ENCODE data around the gene PLA2G2E.
A peak's percentile ranks its signal among the peaks of the same experiment; 100 is the strongest.

The PLA2G2E gene

GRCh38 chr1:19926296-19927129, 3.1 kb upstream of the PLA2G2E start:
- DNase-seq, result no peak

- DNase-seq, result no peak
Observed at GRCh38 chr1:19925342-19926070, 2.1 kb upstream of the PLA2G2E start.

GRCh38 chr1:19923953-19924346, 533 bp upstream of the PLA2G2E start:
- DNase-seq, result no peak

GRCh38 chr1:19922015-19922688, 1.3 kb downstream of the PLA2G2E start:
- no peak for DNase-seq

- no peak for DNase-seq
Observed at GRCh38 chr1:19921310-19921709, 2.1 kb downstream of the PLA2G2E start.

GRCh38 chr1:19920132-19920710, 3.2 kb downstream of the PLA2G2E start:
- no peak for DNase-seq

GRCh38 chr1:19918057-19918456, 5.4 kb downstream of the PLA2G2E start:
- DNase-seq, result peak; percentile 43 to 71 (median 69)

GRCh38 chr1:19910650-19911049, 12.8 kb downstream of the PLA2G2E start:
- no peak for DNase-seq

- no peak for DNase-seq
Observed at GRCh38 chr1:19909971-19910370, 13.4 kb downstream of the PLA2G2E start.

- DNase-seq, result no peak
Observed at GRCh38 chr1:19909392-19909791, 14.0 kb downstream of the PLA2G2E start.

- DNase-seq, result no peak
Observed at GRCh38 chr1:19907456-19907855, 16.0 kb downstream of the PLA2G2E start.

- no peak for DNase-seq
Observed at GRCh38 chr1:19903621-19904020, 19.8 kb downstream of the PLA2G2E start.

GRCh38 chr1:19901653-19902052, 21.8 kb downstream of the PLA2G2E start:
- DNase-seq, result no peak

- no peak for DNase-seq
Observed at GRCh38 chr1:19894218-19894617, 29.2 kb downstream of the PLA2G2E start.

GRCh38 chr1:19893687-19894086, 29.7 kb downstream of the PLA2G2E start:
- no peak for DNase-seq

GRCh38 chr1:19892628-19893168, 30.7 kb downstream of the PLA2G2E start:
- DNase-seq, result no peak

GRCh38 chr1:19892129-19892528, 31.3 kb downstream of the PLA2G2E start:
- DNase-seq, result no peak

- no peak for DNase-seq
Observed at GRCh38 chr1:19889656-19890055, 33.8 kb downstream of the PLA2G2E start.

GRCh38 chr1:19888112-19888511, 35.3 kb downstream of the PLA2G2E start:
- DNase-seq, result no peak

GRCh38 chr1:19885821-19886220, 37.6 kb downstream of the PLA2G2E start:
- DNase-seq, result no peak

- DNase-seq, result no peak
Observed at GRCh38 chr1:19884312-19884711, 39.1 kb downstream of the PLA2G2E start.

- DNase-seq, result peak; percentile 85 to 97 (median 93)
Observed at GRCh38 chr1:19882111-19883071, 41.0 kb downstream of the PLA2G2E start, which contains the start of gene OTUD3. Gene OTUD3 (plus strand): TSS chr1:19882395. CDS start chr1:19882514, 119 bp downstream.
